Stimulated activated CD8-positive, alpha-beta memory T cell treated with anti-CD3 and anti-CD28 coated beads, Interleukin-12 subunit alpha, Interleukin-12 subunit beta, amount 100 ng/mL, for 24 hours (primary cell): ENCODE results near the gene TAS2R19.

ENCODE experiments used
- DNase-seq: peaks from one replicate; pipeline ENCODE4 v3.0.0-alpha.2; 2020; ENCODE audit errors: extremely low read depth

Gene TAS2R19

GRCh38 chr12:10994307-10994706 is 28.1 kb downstream of the TAS2R19 start:
- DNase-seq, result no peak

GRCh38 chr12:10989107-10989506 is 33.3 kb downstream of the TAS2R19 start:
- no peak for DNase-seq

GRCh38 chr12:10986812-10987211 is 35.6 kb downstream of the TAS2R19 start, which contains the start of gene TAS2R50:
TAS2R50 (minus strand) TSS chr12:10986912; CDS start chr12:10986860, 52 bp downstream.
- no peak for DNase-seq

GRCh38 chr12:10982244-10982643 is 40.2 kb downstream of the TAS2R19 start:
- no peak for DNase-seq

GRCh38 chr12:10974965-10975364 is 47.5 kb downstream of the TAS2R19 start:
- DNase-seq, result no peak
